ENCODE data around the gene HTR3E. TPM values are rescaled to one million over a fixed set of nuclear protein-coding genes. Genes with fewer than 3 reads are reported as not detected.
"Not testable (repeated sequence)": the region's sequence is repeated elsewhere in the genome, so short reads cannot be mapped to it uniquely, and the experiment has no call there.

The HTR3E gene
- not detected in 2 replicates for total RNA-seq

GRCh38 chr3:184096811-184097383 is at the start of gene HTR3E:
Gene HTR3E, plus strand, starts transcription at chr3:184097064. Its CDS starts 466 bp downstream, at chr3:184097530.
- no peak for DNase-seq

GRCh38 chr3:184050217-184050847 is 46.5 kb upstream of the HTR3E start:
- DNase-seq, result no peak

- DNase-seq, result no peak
Observed at GRCh38 chr3:184052767-184053166, 44.1 kb upstream of the HTR3E start, which contains the start of gene HTR3C. Gene HTR3C, plus strand, starts transcription at chr3:184053047. Its CDS starts 34 bp downstream, at chr3:184053081.

- no peak for DNase-seq
Observed at GRCh38 chr3:184058029-184058428, 38.8 kb upstream of the HTR3E start.

GRCh38 chr3:184059424-184059823 is 37.4 kb upstream of the HTR3E start:
- no peak for DNase-seq

- DNase-seq, result no peak
Observed at GRCh38 chr3:184062637-184063036, 34.2 kb upstream of the HTR3E start.

- DNase-seq, result no peak
Observed at GRCh38 chr3:184066211-184066610, 30.7 kb upstream of the HTR3E start.

GRCh38 chr3:184067573-184068055 is 29.2 kb upstream of the HTR3E start:
- DNase-seq, result no peak

GRCh38 chr3:184068344-184068743 is 28.5 kb upstream of the HTR3E start:
- DNase-seq, result no peak

GRCh38 chr3:184071142-184071541 is 25.7 kb upstream of the HTR3E start:
- not testable (repeated sequence) for DNase-seq

GRCh38 chr3:184073621-184074020 is 23.2 kb upstream of the HTR3E start:
- no peak for DNase-seq

- DNase-seq, result no peak
Observed at GRCh38 chr3:184075901-184076300, 21.0 kb upstream of the HTR3E start.

GRCh38 chr3:184077881-184078280 is 19.0 kb upstream of the HTR3E start:
- DNase-seq, result no peak

- no peak for DNase-seq
Observed at GRCh38 chr3:184078851-184079250, 18.0 kb upstream of the HTR3E start.

- no peak for DNase-seq
Observed at GRCh38 chr3:184081116-184081830, 15.6 kb upstream of the HTR3E start.

GRCh38 chr3:184082034-184082433 is 14.8 kb upstream of the HTR3E start:
- no peak for DNase-seq

- no peak for DNase-seq
Observed at GRCh38 chr3:184082465-184082864, 14.4 kb upstream of the HTR3E start.

GRCh38 chr3:184085389-184085852 is 11.4 kb upstream of the HTR3E start:
- DNase-seq, result peak; percentile 65

GRCh38 chr3:184092199-184092598 is 4.7 kb upstream of the HTR3E start:
- no peak for DNase-seq

- DNase-seq, result no peak
Observed at GRCh38 chr3:184097556-184097955, 692 bp downstream of the HTR3E start.

GRCh38 chr3:184099806-184100686 is 3.2 kb downstream of the HTR3E start:
- no peak for DNase-seq

GRCh38 chr3:184110316-184110725 is 13.5 kb downstream of the HTR3E start:
- DNase-seq, result no peak

- no peak for DNase-seq
Observed at GRCh38 chr3:184116017-184116416, 19.2 kb downstream of the HTR3E start.

Measured in dermis blood vessel endothelial cell (primary cell).